Upper lobe of right lung (tissue), 1 donor: ENCODE data around the gene RHBDL1. TPM values are rescaled to one million over a fixed set of nuclear protein-coding genes. Genes with fewer than 3 reads are reported as not detected.

ENCODE experiments used
- ATAC-seq: fragments of 200-7000 bp; cut with Tn5 transposase; one replicate; pipeline ENCODE4 v1.9.1; 2020; ENCODE audit warnings: mild to moderate bottlenecking, moderate library complexity
- DNase-seq: peaks from one replicate; pipeline ENCODE4 v3.0.0-alpha.2; 2020
- H3K27ac ChIP-seq: fragments of 200-600 bp; one replicate; pipeline ENCODE4 v1.8.0; 2022
- H3K27me3 ChIP-seq: fragments of 200-600 bp; one replicate; pipeline ENCODE4 v1.8.0; 2022; ENCODE audit warnings: mild to moderate bottlenecking
- H3K36me3 ChIP-seq: fragments of 200-600 bp; one replicate; pipeline ENCODE4 v1.8.0; 2022
- H3K4me1 ChIP-seq: fragments of 200-600 bp; one replicate; pipeline ENCODE4 v1.8.0; 2022
- H3K4me3 ChIP-seq: fragments of 200-600 bp; one replicate; pipeline ENCODE4 v1.8.0; 2022; ENCODE audit warnings: mild to moderate bottlenecking
- H3K9me3 ChIP-seq: fragments of 200-600 bp; one replicate; pipeline ENCODE4 v1.8.0; 2022
- intact Hi-C: fragments of 100-400 bp; cut with DNase I; formaldehyde crosslinking; loops from one replicate; pipeline ENCODE4 v1.11.0; 2022
- total RNA-seq: library from RNA; stranded (reverse); fragmentation: NEBNext Ultra II Directional; extraction: Animal tissue kit (Norgen Biotek cat#: 25700); gene quantifications from one replicate; pipeline ENCODE4 v1.2.1, GENCODE V29; 2021
- TF ChIP-seq, protein P1 (sequence below): fragments of 200-600 bp; IDR thresholded peaks from one replicate; pipeline ENCODE4 v1.8.0; 2022; ENCODE audit warnings: antibody characterized with exemption
- donor health status: DM: no; HTN: yes; CAD: no; lungs with severe emphysema.

RHBDL1 gene
- total RNA-seq, 1 donor from 2014 or later = 2.0 TPM

DNA sequence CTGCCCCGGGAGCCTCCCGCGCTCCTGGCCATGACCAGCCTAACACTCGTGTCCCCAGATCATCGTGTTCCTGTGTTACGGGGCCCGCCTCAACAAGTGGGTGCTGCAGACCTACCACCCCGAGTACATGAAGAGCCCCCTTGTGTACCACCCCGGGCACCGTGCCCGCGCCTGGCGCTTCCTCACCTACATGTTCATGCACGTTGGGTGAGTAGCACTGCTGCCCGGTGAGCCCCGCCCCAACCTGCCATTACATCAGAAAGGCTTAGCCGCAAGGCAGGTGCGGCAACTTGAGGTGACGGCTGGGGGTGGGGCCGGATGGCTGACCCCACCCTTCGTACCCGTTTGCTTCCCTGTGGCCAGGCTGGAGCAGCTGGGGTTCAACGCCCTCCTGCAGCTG, 1.4 kb downstream of the RHBDL1 start:
- ATAC-seq = no peak
- Histone ChIP-seq H3K27me3 (no peaks in the 10 kb centered on the region), H3K4me3 (no peak overlapping the region), H3K36me3 (peaks cover 22% of the 10 kb centered on the region), H3K4me1 (peaks cover 22% of the 10 kb centered on the region), H3K9me3 (no peaks in the 10 kb centered on the region), H3K27ac (no peak overlapping the region)
- TF ChIP-seq, protein P1, sequence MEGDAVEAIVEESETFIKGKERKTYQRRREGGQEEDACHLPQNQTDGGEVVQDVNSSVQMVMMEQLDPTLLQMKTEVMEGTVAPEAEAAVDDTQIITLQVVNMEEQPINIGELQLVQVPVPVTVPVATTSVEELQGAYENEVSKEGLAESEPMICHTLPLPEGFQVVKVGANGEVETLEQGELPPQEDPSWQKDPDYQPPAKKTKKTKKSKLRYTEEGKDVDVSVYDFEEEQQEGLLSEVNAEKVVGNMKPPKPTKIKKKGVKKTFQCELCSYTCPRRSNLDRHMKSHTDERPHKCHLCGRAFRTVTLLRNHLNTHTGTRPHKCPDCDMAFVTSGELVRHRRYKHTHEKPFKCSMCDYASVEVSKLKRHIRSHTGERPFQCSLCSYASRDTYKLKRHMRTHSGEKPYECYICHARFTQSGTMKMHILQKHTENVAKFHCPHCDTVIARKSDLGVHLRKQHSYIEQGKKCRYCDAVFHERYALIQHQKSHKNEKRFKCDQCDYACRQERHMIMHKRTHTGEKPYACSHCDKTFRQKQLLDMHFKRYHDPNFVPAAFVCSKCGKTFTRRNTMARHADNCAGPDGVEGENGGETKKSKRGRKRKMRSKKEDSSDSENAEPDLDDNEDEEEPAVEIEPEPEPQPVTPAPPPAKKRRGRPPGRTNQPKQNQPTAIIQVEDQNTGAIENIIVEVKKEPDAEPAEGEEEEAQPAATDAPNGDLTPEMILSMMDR = no peak
- intact Hi-C loops = no loop called here
- peak; percentile 87 for DNase-seq

DNA sequence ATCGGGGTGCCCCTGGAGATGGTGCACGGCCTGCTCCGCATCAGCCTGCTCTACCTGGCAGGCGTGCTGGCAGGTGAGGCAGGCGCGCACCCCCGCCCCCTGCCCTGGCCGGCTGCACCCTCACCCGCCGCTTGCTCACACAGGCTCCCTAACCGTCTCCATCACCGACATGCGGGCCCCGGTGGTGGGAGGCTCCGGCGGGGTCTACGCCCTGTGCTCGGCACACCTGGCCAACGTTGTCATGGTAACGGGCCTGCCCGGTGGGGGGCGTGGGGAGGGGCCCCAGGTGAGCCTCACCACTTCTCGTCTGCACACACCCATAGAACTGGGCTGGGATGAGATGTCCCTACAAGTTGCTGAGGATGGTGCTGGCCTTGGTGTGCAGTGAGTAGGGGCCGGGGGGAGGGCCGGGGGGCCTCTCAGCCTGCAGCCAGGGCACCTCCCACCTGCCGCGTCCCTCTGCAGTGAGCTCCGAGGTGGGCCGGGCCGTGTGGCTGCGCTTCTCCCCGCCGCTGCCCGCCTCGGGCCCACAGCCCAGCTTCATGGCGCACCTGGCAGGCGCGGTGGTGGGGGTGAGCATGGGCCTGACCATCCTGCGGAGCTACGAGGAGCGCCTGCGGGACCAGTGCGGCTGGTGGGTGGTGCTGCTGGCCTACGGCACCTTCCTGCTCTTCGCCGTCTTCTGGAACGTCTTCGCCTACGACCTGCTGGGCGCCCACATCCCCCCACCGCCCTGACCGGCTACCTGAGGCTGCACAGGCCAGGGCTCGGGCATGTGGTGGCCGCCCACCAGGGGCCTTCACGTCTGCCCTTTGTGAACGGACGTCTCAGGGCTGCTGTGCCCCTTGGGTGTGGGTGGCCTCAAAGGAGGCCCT, 2.1 kb downstream of the RHBDL1 start:
- Histone ChIP-seq H3K36me3 (peaks cover 22% of the 10 kb centered on the region), H3K4me1 (peaks cover 23% of the 10 kb centered on the region), H3K4me3 (no peak overlapping the region), H3K9me3 (no peaks in the 10 kb centered on the region), H3K27ac (no peak overlapping the region), H3K27me3 (no peaks in the 10 kb centered on the region)
- DNase-seq = no peak
- TF ChIP-seq, protein P1 = no peak
- ATAC-seq = no peak
- intact Hi-C loops = no loop called here

DNA sequence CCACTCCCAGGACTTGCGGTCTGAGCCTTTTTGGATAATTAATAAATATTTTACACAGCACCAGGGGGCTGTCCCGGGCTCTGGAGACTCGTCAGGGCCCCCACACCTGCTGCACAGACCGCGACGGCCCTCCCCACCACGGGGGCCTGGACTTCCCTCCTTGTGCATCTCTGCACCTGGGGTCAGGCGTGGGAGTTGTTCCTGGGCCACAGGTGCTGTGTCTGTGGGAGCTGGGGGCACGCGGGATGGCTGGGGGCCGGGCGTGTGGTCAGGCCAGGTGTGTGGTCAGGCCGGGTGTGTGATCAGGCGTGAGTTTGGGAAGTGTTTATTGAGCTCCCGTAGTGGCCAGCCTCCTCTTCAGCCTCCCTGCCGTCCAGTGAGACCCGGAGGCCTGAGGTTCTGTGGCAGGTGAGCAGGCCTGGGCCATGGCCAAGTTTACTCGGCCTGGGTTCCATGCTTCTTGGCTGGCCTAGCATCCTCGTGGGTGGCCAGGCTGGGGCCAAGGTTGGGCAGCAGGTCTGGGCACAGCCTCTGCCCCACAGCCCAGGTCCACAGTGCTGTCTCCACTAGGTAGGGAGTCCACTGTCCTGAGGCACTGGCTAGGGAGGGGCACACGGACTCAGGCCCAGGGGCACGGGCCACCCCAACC, 2.9 kb downstream of the RHBDL1 start:
- H3K27me3 ChIP-seq = no peaks in the 10 kb centered on the region
- intact Hi-C loops = no loop called here
- no peak for ATAC-seq
- peaks cover 20% of the 10 kb centered on the region for H3K36me3 ChIP-seq
- no peaks in the 10 kb centered on the region for H3K9me3 ChIP-seq
- TF ChIP-seq, protein P1 = no peak
- no peak for DNase-seq
- no peak overlapping the region for H3K4me3 ChIP-seq
- no peak overlapping the region for H3K27ac ChIP-seq
- H3K4me1 ChIP-seq = peaks cover 27% of the 10 kb centered on the region

DNA sequence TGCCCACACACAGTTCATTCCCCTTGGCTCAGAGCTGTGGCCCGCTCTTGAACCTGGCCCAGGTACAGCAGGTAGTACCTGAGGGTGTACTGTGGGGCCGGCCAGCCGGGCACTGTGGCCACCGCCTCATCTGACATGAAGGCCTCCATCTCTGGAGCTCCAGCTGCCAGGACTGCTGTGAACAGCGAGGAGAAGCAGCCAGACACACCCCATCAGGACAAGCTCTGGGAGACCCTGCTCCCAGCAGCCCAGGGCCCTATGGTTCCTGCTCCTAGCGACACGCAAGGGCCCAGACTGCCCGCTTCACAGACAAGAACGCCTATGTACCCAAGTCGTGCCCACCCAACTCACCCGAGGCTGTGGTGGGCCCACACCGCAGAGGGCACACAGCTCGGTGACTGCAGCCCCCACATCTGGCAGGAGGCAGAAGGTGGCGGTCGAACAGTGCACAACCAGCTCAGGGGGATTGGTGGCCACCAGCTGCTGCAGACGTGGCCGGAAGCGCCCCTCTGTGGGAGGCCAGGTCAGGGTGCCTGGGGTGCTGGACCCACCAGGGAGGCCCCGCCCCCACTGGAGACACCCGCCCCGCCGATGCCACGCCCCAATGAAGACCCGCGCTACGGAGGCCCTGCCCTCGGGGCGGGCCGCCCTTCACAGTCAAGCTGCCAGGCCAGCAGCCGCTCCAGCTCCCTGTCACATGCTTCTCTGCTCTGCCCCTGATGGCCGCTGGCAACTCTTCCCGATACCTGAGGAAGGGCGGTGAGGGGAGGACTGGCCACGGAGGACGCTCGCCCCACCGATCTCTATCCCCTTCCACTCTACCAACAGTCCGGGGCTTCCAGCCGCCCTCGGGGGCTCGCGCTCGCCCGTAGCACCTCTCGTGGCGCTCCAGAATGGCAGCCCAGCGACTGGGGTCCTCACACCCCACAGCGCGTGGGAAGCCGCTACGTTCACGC, 3.7 kb downstream of the RHBDL1 start:
- no peaks in the 10 kb centered on the region for H3K9me3 ChIP-seq
- no peaks in the 10 kb centered on the region for H3K27me3 ChIP-seq
- intact Hi-C loops = no loop called here
- H3K36me3 ChIP-seq = peaks cover 17% of the 10 kb centered on the region
- ATAC-seq = peak; percentile 13
- H3K27ac ChIP-seq = peak overlapping the region; percentile 77
- peak overlapping the region; percentile 70 for H3K4me3 ChIP-seq
- TF ChIP-seq, protein P1 = no peak
- peak; percentile 86 for DNase-seq
- peaks cover 31% of the 10 kb centered on the region for H3K4me1 ChIP-seq

DNA sequence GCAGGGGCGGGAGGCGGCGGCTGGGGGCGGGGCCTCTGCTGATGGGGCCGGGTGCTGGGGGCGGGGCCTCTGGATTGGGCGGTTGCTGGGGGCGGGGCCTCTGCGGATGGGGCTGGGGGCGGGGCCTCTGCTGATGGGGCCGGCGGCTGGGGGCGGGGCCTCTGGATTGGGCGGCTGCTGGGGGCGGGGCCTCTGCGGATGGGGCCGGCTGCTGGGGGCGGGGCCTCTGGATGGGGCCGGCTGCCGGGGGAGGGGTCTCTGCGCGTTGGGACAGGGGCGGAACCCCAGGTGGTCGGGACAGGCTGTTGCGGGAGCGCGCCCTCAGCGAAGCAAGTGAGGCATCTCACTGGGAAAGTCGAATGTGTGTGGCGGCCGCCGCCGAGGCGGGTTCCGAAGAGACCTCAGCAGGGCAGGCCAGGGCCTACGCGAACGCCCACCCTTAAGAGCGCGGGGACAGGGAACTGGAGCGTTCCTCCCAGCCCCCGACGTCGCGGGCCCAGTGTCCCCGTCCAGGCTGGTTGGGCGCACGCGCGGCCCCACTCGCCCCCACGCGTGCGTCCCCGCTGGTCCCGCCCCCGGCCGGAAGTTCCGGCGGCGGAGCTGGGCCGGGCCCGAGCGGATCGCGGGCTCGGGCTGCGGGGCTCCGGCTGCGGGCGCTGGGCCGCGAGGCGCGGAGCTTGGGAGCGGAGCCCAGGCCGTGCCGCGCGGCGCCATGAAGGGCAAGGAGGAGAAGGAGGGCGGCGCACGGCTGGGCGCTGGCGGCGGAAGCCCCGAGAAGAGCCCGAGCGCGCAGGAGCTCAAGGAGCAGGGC, 4.5 kb downstream of the RHBDL1 start, which contains the start of gene STUB1:
STUB1 (plus strand) TSS at position 597 of the 811 bp plus-strand sequence; CDS start at position 713, 116 bp downstream.
- Histone ChIP-seq H3K27ac (peak within 1 kb of the TSS; percentile 89), H3K36me3 (peaks cover 17% of the 10 kb centered on the region), H3K4me1 (peaks cover 30% of the 10 kb centered on the region), H3K4me3 (peak within 1 kb of the TSS; percentile 70), H3K9me3 (no peaks in the 10 kb centered on the region), H3K27me3 (no peaks in the 10 kb centered on the region)
- peak; percentile 94 for DNase-seq
- TF ChIP-seq, protein P1 = no peak
- ATAC-seq = peak; percentile 84
- intact Hi-C loops = no loop called here
